HepG2 (cell line): Measurements from ENCODE around the gene FLAD1. TPM values are rescaled to one million over a fixed set of nuclear protein-coding genes. Genes with fewer than 3 reads are reported as not detected.

Source experiments
- FOXO1 ChIP-seq: sonication (generic); formaldehyde crosslinking; IDR thresholded peaks from 2 replicates; pipeline ENCODE4 v1.4.0; 2020; ENCODE audit warnings: missing genetic modification reagents
- HBP1 ChIP-seq: IDR thresholded peaks from 2 replicates; pipeline ENCODE4 v1.6.1; 2016; ENCODE audit warnings: low read depth, control low read depth
- IRX3 ChIP-seq: sonication (generic); formaldehyde crosslinking; IDR thresholded peaks from 2 replicates; pipeline ENCODE4 v1.8.1; 2023; ENCODE audit warnings: mild to moderate bottlenecking, low read depth, missing genetic modification reagents, borderline replicate concordance
- MIER2 ChIP-seq: IDR thresholded peaks from 2 replicates; pipeline ENCODE4 v1.6.1; 2016; ENCODE audit warnings: missing biosample characterization, missing genetic modification reagents
- MIER3 ChIP-seq: IDR thresholded peaks from 2 replicates; pipeline ENCODE4 v1.6.1; 2016; ENCODE audit warnings: missing compliant biosample characterization, borderline replicate concordance
- MLLT10 ChIP-seq: sonication (generic); formaldehyde crosslinking; IDR thresholded peaks from 2 replicates; pipeline ENCODE4 v1.4.0; 2020; ENCODE audit warnings: missing genetic modification reagents
- NFYB ChIP-seq: sonication (generic); formaldehyde crosslinking; IDR thresholded peaks from 2 replicates; pipeline ENCODE4 v1.4.0; 2020; ENCODE audit warnings: missing genetic modification reagents
- PAX8 ChIP-seq: sonication (generic); formaldehyde crosslinking; IDR thresholded peaks from 2 replicates; pipeline ENCODE4 v1.8.0; 2022; ENCODE audit warnings: mild to moderate bottlenecking, missing genetic modification reagents, borderline replicate concordance
- SETDB1 ChIP-seq: sonication (generic); formaldehyde crosslinking; IDR thresholded peaks from 2 replicates; pipeline ENCODE4 v1.5.1; 2020; ENCODE audit warnings: missing genetic modification reagents, mild to moderate bottlenecking, borderline replicate concordance
- SMC3 ChIP-seq: IDR thresholded peaks from 2 replicates; pipeline ENCODE4 v1.6.1; 2011; ENCODE audit warnings: low read length, improper control_type of control experiment
- ZBTB44 ChIP-seq: sonication (generic); formaldehyde crosslinking; IDR thresholded peaks from 2 replicates; pipeline ENCODE4 v1.4.0; 2020; ENCODE audit warnings: missing genetic modification reagents
- ZNF253 ChIP-seq: sonication (generic); formaldehyde crosslinking; IDR thresholded peaks from 2 replicates; pipeline ENCODE4 v1.8.0; 2022; ENCODE audit warnings: mild to moderate bottlenecking, missing genetic modification reagents, borderline replicate concordance
- ZNF263 ChIP-seq: sonication (generic); formaldehyde crosslinking; IDR thresholded peaks from 2 replicates; pipeline ENCODE4 v1.4.0; 2020; ENCODE audit warnings: missing genetic modification reagents
- ZNF460 ChIP-seq: sonication (generic); formaldehyde crosslinking; IDR thresholded peaks from 2 replicates; pipeline ENCODE4 v1.5.1; 2020; ENCODE audit warnings: missing genetic modification reagents, mild to moderate bottlenecking, borderline replicate concordance
- ZNF546 ChIP-seq: sonication (generic); formaldehyde crosslinking; conservative IDR thresholded peaks from 2 replicates; pipeline ENCODE4 v1.8.1; 2023; ENCODE audit warnings: mild to moderate bottlenecking, missing genetic modification reagents
- ZNF572 ChIP-seq: sonication (generic); formaldehyde crosslinking; IDR thresholded peaks from 2 replicates; pipeline ENCODE4 v1.5.1; 2020; ENCODE audit warnings: mild to moderate bottlenecking, missing genetic modification reagents
- ZNF83 ChIP-seq: sonication (generic); formaldehyde crosslinking; IDR thresholded peaks from 2 replicates; pipeline ENCODE4 v1.4.0; 2020; ENCODE audit warnings: missing genetic modification reagents, mild to moderate bottlenecking, borderline replicate concordance
- ZSCAN31 ChIP-seq: sonication (generic); formaldehyde crosslinking; IDR thresholded peaks from 2 replicates; pipeline ENCODE4 v1.5.0; 2020; ENCODE audit warnings: low read depth, mild to moderate bottlenecking, missing genetic modification reagents
- polyA plus RNA-seq, 8 experiments: library from polyadenylated mRNA; depleted of rRNA in 3 of 8; stranded (reverse) in 7 of 8; unstranded in 1 of 8; fragments of >200 nt; fragmentation: Illumina TruSeq in 4 of 8; extraction: Trizol in 4 of 8; gene quantifications; 2 replicates each; pipeline versions ENCODE4 v1.2.1 to v1.2.3, GENCODE V29; 2011 to 2016; ENCODE audit warnings: low read depth in 4 of 8, missing spikeins in 1 of 8, mixed read lengths in 1 of 8; ENCODE audit not compliant: insufficient read depth in 1 of 8
- total RNA-seq, 5 experiments: library from RNA; depleted of rRNA; stranded (reverse); fragments of >200 nt; fragmentation: Illumina TruSeq; extraction: Trizol; gene quantifications; 2 replicates each; pipeline ENCODE4 v1.2.3, GENCODE V29; 2016; ENCODE audit warnings: low read depth in 1 of 5
- TF ChIP-seq, protein P1 (sequence below): sonication (generic); formaldehyde crosslinking; IDR thresholded peaks from 2 replicates; pipeline ENCODE4 v1.5.0; 2020; ENCODE audit warnings: missing genetic modification reagents, mild to moderate bottlenecking, borderline replicate concordance
- TF ChIP-seq, protein P2 (sequence below): IDR thresholded peaks from 2 replicates; pipeline ENCODE4 v1.6.1; 2016; ENCODE audit warnings: control low read depth
- TF ChIP-seq, protein P3 (sequence below), 2 experiments: sonication (generic) in 1 of 2; formaldehyde crosslinking in 1 of 2; IDR thresholded peaks; 2 replicates each; pipeline versions ENCODE4 v1.4.0 to v1.6.1; 2016 to 2020; ENCODE audit warnings: borderline replicate concordance in 1 of 2, low read depth in 1 of 2, mild to moderate bottlenecking in 1 of 2, missing genetic modification reagents in 1 of 2

FLAD1 gene
- total and polyA plus RNA-seq, 2 of the 13 experiments (the other 11 are each of a cell fraction or from before 2014, with no cell fraction given), result 25.9 to 32.8 TPM

- no peak for TF ChIP-seq ZNF83 (CRISPR knock-in tag)
- no peak for TF ChIP-seq ZNF572 (CRISPR knock-in tag)
- TF ChIP-seq HBP1 (CRISPR knock-in tag), result peak; percentile 57; the same call in 1 of the 2 replicates
- TF ChIP-seq SMC3, result no peak
- no peak for TF ChIP-seq ZNF546 (CRISPR knock-in tag)
- no peak for TF ChIP-seq MIER2 (CRISPR knock-in tag)
- no peak for TF ChIP-seq PAX8 (CRISPR knock-in tag)
- TF ChIP-seq, protein P1, sequence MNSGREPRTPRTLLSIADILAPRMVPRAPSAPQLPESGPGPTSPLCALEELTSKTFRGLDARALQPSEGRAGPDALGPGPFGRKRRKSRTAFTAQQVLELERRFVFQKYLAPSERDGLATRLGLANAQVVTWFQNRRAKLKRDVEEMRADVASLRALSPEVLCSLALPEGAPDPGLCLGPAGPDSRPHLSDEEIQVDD, result no peak
- TF ChIP-seq ZSCAN31 (CRISPR knock-in tag), result no peak
- TF ChIP-seq NFYB (CRISPR knock-in tag), result peak; percentile 100
- no peak for TF ChIP-seq ZNF253 (CRISPR knock-in tag)
- TF ChIP-seq, protein P2, sequence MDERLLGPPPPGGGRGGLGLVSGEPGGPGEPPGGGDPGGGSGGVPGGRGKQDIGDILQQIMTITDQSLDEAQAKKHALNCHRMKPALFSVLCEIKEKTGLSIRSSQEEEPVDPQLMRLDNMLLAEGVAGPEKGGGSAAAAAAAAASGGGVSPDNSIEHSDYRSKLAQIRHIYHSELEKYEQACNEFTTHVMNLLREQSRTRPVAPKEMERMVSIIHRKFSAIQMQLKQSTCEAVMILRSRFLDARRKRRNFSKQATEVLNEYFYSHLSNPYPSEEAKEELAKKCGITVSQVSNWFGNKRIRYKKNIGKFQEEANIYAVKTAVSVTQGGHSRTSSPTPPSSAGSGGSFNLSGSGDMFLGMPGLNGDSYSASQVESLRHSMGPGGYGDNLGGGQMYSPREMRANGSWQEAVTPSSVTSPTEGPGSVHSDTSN (CRISPR knock-in tag), result peak; percentile 100
- no peak; the same call in 1 of the 2 replicates for TF ChIP-seq MIER3
- TF ChIP-seq MLLT10 (CRISPR knock-in tag), result no peak
- no peak for TF ChIP-seq FOXO1 (CRISPR knock-in tag)
- TF ChIP-seq ZNF263 (CRISPR knock-in tag), result no peak
- peak; percentile 58; the same call in 1 of the 2 replicates for TF ChIP-seq IRX3 (CRISPR knock-in tag)
- TF ChIP-seq, protein P3, sequence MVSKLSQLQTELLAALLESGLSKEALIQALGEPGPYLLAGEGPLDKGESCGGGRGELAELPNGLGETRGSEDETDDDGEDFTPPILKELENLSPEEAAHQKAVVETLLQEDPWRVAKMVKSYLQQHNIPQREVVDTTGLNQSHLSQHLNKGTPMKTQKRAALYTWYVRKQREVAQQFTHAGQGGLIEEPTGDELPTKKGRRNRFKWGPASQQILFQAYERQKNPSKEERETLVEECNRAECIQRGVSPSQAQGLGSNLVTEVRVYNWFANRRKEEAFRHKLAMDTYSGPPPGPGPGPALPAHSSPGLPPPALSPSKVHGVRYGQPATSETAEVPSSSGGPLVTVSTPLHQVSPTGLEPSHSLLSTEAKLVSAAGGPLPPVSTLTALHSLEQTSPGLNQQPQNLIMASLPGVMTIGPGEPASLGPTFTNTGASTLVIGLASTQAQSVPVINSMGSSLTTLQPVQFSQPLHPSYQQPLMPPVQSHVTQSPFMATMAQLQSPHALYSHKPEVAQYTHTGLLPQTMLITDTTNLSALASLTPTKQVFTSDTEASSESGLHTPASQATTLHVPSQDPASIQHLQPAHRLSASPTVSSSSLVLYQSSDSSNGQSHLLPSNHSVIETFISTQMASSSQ (IDR thresholded peaks at IDR 0.05; ENCODE audit: low read depth), result no peak
- TF ChIP-seq, protein P3 (CRISPR knock-in tag; IDR thresholded peaks at IDR 0.05; ENCODE audit: borderline replicate concordance), result no peak; the same call in 1 of the 2 replicates
- no peak for TF ChIP-seq ZBTB44 (CRISPR knock-in tag)
- no peak for TF ChIP-seq SETDB1 (CRISPR knock-in tag)
- no peak for TF ChIP-seq ZNF460 (CRISPR knock-in tag)
Observed at GRCh38 chr1:154982897-154983648, at the start of gene FLAD1 (continued).
